HG03060 (cell line): Measurements from ENCODE around the gene THBS4.
A peak's percentile ranks its signal among the peaks of the same experiment; 100 is the strongest.

Experiments
- ATAC-seq: cut with Tn5 transposase; IDR thresholded peaks from one replicate; pipeline ENCODE4 v1.9.1; 2021; ENCODE audit warnings: low read depth, moderate number of reproducible peaks; ENCODE audit not compliant: unreplicated experiment

The THBS4 gene

DNA sequence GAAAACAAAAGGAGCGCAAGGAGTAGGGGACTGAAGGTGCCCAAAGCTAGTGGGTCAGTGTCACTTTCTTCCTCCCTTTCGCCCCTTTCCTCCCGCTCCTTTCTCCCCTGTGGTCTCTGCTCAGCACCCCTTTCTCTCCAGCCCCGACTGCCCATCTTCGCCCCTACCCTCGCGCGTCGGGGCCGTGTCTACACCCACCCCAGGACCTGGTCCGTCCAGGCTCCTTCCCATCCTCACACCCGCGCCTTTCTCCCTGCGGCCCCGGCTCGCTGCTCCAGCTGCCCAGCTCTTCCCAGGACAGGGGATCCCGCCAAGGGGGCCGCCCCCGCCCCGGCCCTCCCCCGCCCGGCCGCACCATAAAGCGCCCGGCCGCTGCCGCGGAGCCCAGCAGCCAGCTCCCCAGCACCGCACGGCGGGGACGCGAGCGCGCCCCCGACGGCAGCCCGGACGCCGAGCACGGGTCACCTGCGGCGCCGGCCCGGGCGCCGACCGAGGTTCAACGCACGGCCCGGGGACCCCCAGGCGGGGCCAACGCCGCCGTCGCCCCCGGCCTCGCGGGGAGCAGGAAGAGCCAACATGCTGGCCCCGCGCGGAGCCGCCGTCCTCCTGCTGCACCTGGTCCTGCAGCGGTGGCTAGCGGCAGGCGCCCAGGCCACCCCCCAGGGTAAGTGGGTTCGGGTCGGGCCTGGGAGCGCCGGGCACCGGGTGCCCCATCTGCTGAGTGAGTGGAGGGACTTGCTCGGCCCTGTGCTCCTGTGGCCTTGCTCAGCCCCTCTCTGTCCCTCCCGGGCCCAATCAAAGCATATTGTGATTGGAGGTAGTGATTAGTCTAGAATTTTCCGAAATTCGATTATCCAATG lies at the start of gene THBS4:
Gene THBS4 (plus strand): TSS at position 387 of the 860 bp plus-strand sequence. CDS start 190 bp downstream, at position 577.
- ATAC-seq: no peak

GRCh38 chr5:79986260-79986659 lies 48.9 kb upstream of the THBS4 start:
- no peak for ATAC-seq

DNA sequence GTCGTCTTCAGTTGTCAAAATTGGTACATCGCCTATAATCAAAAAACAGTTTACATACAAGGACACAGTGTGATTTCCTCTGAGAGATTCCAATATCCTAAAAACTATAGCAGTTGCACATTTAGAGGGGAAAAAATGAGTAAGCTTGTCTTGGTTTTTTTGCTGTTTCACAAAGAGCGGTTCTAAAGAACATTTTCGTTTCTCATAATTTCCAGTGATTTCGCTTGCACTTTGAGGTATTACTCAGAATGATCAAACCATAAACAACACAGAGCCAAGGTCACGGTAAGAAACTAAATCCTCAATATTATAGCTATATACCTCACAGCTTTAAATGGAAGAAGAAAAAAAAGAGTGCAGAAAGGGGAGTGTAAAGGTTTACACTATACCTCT lies 44.9 kb upstream of the THBS4 start:
- peak; percentile 15 for ATAC-seq

DNA sequence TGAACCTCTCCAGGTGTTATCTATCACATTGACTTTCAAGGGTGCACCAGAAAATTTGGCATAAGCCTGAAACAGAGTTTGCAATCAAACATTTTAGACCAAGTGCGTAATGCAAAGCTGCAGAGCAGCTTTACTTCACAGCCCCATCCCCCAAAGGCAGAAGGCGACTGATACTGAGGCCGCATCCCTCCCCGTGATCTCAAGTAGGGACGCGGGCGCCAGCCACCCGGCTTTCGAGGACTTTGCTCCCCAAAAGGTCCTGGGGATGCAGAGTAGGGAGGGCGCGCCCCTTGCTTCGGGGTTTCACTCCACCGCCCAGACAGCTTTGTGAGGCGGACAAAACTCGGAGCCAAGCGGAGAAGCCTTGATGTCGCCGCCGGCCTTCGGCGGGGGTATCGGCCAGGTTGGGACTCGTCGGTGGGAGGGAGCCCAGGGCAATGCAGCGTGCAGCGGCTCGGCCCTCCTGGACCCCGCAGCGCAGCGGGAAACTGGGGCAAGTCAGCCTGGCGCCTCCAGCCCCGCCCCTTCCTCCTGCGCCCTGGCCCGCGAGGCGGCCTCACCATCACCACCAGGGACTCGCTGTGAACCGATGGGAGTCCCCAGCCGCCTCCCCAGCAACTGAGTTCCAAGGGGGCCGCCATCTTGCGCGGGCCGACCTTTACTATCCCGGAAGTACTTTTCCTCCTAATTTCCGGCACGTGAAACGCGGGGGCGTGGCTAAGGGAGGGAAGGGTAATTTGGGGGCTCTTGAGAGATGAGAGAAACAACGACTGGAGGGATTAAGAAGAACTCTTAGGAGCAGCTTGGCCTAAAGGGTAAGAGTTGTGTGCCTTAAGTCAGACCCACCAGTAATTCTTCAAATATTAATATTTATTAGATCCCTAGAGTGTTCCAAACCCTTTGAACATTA lies 44.3 kb upstream of the THBS4 start, which contains the start of gene MTX3:
Gene MTX3 (minus strand): TSS at position 665 of the 910 bp plus-strand sequence. CDS start 24 bp downstream, at position 641.
- peak; percentile 61 for ATAC-seq

- ATAC-seq: no peak
Observed at GRCh38 chr5:79992891-79993657, 42.1 kb upstream of the THBS4 start.

- no peak for ATAC-seq
Observed at GRCh38 chr5:79999722-80000121, 35.4 kb upstream of the THBS4 start.

- no peak for ATAC-seq
Observed at GRCh38 chr5:80002677-80003076, 32.5 kb upstream of the THBS4 start.

DNA sequence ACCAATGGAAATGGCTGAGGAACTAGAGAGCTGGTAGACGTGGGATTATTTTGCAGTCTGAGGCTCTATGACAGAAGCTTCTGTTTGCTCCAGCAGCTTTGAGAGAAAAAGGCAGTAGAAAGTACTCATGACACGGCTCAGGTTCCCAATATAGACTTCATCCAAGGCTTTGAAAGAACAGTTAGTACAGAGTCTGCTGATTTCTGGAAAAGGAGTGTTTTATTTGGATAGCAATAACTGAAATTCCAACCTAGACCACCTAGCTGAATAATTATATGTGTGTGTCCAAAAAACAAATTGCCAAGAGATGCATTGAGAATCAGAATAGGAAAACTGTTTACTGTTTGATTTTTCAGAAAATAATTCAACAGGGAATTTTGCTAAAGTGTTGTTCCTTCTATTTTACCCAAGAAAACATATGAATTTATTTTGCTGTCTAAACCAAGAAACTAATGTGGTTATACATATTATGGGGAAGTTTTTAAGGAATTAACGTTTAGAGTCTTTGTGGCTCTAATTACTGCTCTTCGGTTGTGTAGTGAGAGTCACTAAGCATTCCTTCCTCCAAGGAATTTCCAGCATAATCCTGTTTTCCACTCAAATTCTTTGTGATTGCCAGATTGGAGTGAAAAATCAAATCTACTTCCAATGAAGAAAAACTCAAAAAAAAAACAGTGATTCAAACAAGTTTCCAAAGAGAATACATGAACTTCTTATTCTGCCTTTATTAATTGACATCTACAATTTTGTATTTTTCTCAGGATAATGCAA lies 26.0 kb upstream of the THBS4 start:
- no peak for ATAC-seq

GRCh38 chr5:80010754-80011392 lies 24.3 kb upstream of the THBS4 start:
- no peak for ATAC-seq

DNA sequence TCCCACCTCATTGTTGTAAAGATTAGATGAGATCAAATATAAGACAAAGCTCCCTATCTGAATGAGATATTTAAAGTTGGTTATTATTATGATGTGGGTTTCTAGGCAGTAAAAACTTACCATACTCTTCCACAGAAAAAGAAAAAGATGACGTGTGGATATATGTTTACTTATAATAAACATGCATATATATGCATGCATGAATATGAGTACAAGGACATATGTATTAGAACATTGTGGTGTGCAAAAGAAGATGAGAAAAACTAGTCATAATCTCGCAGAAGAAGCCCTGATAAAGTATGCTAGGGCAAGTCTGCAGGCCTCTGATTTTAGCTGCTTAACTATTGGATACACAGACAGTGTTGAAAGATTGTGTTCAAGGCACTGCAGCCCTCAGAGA lies 10.1 kb upstream of the THBS4 start:
- ATAC-seq: no peak

DNA sequence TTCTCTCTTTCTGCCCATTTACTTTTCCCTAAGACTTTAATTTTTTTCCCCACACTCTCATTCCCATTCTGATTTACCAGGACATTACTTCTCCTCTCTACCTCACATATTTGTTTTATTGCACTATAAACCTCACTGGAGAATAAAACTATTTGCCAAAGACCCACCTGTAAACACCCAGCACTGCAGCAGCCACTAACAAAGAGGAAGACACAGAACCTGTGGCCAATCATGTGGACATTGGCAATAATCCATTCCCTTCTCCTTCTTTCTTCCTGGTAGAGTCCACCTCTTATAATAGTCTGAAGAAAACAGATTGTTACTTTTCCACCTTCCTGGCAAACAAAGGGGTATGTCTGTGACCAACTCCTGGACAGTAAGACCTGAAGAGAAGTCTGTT lies 8.3 kb upstream of the THBS4 start:
- no peak for ATAC-seq

GRCh38 chr5:80031109-80031508 lies 4.0 kb upstream of the THBS4 start:
- ATAC-seq: no peak

- no peak for ATAC-seq
Observed at GRCh38 chr5:80033513-80033912, 1.6 kb upstream of the THBS4 start.

DNA sequence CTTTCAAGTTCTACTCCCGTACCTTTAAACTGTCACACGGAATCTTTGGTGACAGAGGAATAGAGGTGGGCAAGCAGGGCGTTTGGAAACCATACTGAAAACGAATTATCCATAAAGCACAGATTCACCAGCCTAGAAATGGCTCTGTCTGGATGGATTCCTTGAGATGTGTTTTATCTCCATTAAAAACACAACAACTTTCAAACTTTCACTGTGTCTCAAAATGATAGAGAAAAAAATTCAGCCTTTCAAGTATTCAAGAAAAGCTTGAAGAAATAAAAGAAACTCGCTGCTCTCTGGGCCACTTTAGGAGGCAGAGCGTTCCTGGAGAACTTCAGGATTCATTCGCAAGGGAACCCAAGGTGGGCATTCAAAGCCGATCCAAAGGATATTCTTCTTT lies 589 bp upstream of the THBS4 start:
- ATAC-seq: no peak

DNA sequence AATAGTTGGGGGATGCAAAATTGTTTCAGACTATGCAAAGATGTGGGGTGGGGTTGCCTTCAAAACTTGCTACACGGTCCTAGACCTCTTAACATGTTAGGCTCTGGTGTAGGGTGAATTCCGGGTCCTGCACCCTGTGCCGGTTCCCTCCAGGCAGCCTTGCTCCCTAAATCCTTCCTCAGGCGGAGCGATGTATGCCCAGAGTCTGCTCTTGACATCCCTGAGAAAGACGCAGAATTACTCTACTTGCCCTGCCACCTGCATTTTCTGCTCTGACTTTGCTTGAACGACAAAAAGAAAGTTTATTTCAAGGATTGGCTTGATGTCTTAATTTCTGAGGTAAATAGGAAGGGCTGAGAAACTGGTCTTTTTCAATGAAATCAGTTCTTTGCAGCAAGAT lies 691 bp downstream of the THBS4 start:
- ATAC-seq: no peak

DNA sequence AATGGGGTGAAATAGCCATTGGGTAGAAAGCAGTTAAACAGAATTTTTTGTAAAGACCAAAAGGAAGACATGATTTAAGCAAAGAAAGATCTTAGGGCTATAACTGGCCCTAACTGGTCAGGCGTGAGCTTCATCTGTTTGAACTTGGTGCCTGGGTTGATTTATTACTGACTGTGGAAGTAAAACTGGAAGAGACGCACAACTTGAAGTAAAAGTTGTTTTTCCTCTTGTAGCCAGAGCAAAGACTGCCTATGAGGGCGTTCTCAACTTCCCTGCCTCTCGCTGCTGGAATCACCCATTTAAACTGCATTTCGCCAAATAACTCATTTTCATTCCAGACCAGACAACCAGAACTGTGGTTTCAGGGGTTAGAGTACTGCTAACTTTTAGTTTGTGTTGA lies 1.5 kb downstream of the THBS4 start:
- ATAC-seq: no peak

DNA sequence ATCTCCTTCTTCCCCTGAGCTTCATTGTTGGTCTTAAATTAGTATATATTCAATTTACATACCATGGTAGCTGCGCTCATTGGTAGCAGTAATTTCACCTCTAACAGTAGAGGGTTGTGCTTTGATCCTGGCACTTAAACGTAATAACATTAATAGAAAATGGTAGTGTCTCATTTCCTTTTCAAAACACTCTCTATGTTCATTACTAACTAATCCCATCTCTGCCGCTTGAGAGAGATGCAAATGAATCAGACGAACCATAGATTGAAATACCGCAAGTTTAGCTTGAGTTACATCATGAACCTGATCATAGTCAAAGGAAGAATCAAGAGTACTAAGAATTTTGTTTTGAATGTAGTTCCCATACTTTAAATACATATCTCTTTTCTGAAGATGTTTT lies 2.2 kb downstream of the THBS4 start:
- peak; percentile 49 for ATAC-seq

DNA sequence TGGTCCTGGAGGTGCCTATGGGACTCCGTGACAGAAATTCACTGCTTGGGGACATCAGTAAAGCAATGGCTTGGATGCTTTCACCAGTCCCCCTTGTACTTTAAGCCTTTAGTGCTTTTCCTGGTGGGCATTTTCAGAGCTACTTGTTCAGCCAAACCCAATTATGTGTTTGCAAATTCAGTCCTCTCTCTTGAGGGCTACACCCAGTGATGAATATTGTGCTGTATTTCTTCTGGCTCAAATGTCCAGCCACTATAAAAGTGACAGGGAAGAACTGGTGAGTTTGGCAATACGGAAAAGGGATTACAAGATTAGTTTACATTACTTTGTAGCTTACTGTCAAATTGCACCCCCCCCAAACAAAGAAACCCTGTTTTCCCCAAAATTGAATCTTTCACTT lies 4.5 kb downstream of the THBS4 start:
- no peak for ATAC-seq

- no peak for ATAC-seq
Observed at GRCh38 chr5:80041527-80041926, 6.4 kb downstream of the THBS4 start.
